Activated naive CD4-positive, alpha-beta T cell treated with anti-CD3 and anti-CD28 coated beads, Interleukin-2, amount 50 U/mL, for 16 hours (primary cell): ENCODE results near the gene C22orf39.
"Not testable (repeated sequence)": the region's sequence is repeated elsewhere in the genome, so short reads cannot be mapped to it uniquely, and the experiment has no call there.

Experiments used
- DNase-seq: peaks from one replicate; pipeline ENCODE4 v3.0.0-alpha.2; 2020

C22orf39 gene

DNA sequence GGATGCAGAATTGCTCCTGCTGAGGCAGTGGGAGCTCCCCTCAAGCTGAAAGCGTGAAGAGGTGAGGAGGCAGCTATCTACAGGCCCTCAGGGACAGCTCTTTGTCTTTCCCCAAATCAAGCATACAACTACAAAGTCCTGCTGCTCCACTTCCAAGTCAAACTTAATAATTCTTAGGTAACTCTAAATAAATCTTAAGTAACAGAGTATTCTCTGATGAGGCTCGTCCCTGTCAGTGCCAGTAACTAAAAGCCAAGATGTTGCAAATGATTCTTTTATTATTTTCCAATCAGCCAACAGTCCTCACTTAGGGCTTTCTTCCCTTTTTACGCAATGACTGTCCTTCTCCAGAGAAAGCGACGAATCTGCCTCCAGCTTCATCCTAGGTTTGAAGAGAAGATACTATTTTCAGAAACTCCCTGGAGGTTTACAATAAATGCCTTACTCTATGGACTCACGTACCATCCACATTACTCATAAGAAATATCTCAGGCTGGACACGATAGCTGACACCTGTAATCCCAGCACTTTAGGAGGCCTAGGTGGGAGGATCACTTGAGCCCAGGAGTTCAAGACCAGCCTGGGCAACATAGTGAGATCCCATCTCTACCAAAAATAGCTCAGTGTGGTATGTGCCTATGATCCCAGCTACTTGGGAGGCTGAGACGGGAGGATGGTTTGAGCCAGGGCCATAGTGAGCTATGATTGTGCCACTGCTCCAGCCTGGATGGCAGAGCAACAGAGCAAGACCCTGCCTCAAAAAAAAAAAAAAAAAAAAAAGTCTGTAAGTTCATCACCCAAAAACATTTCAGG lies 3.1 kb upstream of the C22orf39 start:
- no peak for DNase-seq

DNA sequence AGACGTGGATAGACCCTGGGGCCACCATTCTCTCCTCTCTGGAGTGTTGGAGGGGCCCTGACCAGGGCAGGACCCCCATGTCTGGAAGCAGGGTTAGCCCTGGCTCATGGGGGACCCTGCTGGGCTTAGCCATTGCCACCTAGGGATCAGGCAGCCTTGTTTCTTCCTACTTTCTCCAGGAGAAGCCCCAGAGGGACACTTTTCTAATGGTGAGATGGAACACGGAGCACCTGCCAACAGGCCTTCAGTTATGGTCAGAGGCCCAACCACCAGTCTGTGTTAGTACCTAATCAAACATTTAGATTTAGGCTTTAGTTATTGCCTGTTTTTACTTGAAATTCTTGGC lies 1.9 kb upstream of the C22orf39 start:
- DNase-seq, result no peak

DNA sequence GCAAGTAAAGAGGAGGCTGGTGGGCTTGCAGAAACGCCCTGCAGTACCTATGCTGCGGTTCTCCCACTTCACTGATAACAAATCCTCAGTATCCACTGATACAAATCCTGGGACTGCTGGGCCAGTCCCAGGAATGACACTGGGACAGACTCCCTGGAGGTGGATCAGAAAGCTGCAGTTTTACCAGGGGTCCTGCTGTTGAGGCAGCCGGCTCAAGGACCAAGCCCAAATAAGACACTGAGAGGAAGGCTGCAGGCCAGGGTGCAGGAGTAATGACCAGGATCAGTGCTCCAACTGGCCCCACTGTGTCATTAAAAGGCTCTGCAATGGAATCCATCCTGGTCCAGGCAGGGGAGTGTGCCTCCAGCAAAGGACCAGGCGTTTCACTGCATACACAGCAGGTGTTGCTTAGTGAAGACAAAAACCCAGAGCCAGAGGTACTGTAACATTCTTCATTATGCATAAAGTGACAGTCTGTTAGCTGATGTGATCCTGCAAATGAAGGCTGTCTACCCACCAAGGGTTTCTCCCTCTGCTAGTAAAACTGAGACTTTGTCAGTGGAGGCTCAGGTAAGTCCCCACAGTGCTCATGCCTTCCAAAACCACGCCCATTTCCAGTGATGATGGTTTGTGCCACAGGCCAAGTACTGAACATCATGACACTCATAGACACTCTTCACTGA lies 1.4 kb upstream of the C22orf39 start:
- DNase-seq, result peak; percentile 40

DNA sequence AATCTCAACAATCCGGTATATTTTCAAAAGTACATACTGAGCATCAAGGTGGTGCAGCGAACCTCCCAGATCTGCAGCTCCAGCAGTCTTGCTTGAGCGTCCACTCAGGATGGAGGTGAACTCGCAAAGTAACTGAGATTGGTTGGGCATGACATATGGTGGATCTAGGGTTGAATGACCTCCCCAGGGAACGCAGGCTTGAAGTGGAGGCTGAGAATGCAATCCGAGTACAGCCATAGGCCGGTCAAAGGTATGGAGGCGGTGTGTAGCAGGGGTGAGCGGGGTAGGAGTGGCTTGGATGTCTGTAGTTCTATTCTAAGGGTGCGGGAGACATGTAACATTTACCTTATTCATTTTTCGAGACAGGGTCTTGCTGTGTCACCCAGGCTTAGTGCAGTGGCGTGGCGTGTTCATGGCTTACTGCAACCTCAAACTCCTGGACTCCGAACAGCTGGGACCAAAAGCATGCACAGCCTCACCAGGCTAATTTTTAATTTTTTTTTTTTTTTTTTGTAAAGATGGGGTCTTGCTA lies 631 bp upstream of the C22orf39 start:
- no peak for DNase-seq

DNA sequence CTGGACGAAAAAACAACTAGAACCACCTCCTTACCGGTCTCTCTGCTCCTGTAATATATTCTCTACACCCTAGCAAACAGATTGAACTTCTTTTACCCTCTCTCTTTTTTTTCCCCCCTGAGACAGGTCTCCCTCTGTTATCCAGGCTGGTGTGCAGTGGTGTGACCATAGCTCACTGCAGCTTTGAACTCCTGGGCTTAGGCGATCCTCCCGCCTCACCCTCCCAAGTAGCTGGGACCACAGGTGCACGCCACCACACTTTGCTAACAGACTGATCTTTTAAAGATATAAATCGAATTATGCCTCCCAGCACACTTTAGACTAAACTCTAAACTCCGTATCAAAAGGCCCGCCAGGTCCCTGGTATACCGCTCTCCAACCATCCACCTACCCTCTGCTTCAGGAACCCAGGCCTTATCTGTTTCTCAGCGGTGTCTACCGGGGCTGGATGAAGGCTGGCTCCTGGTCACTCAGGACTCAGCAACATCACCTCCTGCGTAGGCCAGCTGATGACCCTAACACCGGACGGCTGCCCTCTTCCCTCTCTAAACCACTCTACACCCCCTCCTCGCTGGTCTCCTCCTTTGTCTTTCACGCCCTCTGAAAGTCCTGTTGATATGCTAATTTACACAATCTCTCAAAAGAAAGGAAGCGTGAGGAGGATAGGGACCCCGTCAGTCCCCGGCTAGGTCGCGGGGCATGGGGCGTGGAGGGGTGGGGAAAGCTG lies 745 bp downstream of the C22orf39 start:
- no peak for DNase-seq

DNA sequence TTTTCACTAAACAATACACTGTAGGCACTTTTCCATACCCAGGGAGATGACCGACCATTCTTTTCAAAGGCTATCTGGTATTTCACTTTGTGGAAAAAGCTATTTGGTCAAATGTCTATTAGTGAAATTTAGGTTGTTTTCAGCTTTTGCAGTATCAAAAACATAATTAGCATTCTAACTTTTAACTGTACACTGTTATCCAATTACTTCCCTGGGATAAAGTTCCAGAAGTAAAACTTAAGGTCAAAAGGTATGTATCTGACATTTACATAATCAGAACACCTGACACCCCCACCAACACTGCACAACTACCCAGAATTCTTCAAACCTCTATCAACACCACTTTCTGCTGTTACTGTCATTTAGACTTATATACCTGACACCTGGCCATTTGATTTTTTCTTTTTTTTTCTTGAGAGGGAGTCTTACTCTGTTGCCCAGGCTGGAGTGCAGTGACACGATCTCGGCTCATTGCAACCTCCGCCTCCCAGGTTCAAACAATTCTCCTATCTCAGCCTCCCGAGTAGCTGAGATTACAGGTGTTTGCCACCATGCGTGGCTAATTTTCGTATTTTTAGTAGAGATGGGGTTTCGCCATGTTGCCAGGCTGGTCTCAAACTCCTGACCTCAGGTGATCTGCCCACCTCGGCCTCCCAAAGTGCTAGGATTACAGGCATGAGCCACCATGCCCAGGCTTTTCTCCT lies 2.1 kb downstream of the C22orf39 start:
- not testable (repeated sequence) for DNase-seq

DNA sequence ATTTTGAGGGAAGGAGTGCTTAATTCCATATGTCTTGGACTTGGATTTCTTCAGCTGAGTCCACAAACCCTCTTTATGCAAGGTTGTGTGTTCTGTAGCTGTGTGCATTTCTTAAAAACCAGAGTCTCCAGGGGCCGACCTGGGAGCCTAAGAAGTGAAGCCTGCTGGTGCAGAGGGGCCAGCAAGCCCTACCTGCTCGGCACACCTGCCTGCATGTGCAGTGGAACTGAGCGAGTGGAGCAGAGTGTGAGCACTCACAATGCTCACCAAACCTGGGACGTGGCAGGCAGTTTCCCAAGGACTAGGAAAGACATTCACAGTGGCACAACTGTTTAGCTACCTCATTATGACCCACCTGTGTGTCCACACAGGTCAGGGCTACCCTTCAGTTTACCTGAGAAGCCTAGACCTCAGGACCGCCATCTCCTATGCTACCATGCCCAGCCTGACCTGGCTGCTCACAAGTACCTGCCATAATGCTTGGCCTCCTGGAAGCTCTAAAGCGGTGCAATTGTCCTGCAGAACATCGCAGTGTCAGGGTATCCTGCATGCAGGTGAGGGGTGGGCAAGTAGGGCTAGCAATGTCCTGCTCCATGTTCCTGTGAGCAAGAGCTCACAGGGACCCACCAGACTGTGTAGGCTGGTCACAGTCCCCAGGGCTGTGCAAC lies 3.8 kb downstream of the C22orf39 start:
- DNase-seq, result no peak

DNA sequence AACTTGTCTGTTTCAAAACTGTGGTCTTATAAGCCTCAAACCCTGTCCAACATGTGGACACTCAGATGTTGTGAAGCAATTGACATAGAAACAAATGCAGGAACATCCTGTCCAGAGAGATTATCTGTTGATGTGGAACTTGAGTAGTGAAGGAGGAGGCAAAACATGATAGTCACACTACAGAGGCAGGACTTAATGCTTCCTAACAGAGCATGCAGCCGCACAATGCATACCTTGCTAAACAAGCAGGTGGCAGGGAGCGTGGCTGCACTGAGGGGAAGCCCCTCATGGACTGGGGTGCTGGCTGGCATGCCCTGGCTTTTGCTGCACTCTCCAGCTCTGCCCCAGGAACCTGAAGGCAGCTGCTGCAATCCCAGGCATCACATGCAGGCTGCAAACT lies 5.3 kb downstream of the C22orf39 start:
- no peak for DNase-seq

DNA sequence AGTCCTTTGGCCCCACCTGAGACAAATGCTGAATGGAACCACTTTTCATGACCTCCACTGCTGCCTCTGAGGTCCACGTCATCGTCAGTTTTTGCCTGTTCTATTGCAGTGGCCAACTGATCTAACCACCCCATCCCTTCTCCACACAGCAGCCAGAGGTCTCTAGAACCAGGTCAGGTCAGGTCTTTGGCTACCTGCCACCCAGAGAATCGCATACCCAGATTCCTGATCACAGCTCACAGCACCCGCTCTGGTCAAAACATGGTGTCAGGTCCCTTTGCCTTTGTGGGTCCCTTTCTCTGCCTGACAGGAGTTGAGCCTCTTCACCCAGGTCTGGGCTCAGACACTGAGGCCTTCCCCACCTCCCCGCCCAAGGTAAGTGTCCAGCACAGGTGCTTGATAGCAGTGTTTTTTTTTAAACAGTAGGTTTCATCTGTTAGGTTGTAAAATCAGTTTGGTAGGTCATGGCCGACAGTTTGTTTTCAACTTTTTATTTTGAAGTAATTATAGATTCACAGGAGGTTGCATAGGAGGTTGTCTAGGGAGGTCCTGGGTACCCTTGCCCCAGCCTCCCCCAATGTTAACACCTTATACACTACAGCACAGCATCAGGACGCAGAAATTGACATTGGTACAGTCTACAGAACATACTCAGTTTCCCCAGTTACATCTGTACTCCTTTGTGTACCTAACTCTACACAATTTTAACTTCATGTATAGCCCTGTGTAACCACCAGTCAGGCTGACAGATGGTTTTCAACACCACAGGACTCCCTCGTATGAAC lies 6.9 kb downstream of the C22orf39 start:
- DNase-seq, result no peak

DNA sequence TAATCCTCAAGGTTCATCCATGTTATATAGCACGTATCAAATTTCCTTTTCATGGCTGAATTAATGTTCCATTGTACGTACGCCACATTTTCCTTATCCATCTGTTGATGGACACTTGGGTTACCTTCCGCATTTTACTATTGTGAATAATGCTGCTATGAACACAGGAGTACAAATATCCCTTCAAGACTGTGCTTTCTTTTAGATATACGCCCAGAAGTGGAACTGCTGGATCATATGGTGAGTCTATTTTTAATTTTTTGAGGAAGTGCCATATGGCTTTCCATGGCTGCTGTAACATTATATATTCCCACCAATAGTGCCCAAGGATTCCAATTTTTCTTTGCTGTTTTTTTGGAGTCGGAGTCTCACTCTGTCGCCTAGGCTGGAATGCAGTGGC lies 9.2 kb downstream of the C22orf39 start:
- DNase-seq, result no peak

DNA sequence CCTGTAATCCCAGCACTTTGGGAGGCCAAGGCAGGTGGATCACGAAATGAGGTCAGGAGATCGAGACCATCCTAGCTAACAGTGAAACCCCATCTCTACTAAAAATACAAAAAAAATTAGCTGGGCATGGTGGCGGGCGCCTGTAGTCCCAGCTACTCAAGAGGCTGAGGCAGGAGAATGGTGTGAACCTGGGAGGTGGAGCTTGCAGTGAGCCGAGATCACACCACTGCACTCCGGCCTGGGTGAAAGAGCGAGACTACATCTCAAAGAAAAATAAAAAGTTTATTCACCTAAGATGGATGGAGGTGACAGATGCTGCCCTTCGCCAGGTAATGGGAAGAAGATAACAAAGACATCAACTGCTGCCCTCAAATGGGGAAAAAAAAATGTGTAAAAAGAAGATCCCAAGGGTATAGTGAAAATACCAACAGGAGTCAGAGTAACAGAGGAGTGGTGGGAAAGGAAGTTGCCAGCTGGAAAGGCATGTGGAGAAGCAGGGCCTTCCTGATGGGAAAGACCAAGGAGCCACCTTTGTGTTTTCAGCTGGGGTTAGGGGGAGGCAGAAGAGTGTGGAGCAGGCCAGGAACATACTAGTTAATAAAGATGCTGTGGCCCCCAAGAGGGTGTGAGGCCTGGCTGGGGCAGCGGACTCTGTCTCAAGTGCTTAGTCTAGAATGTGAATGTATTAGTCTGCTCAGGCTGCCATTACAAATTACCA lies 10.9 kb downstream of the C22orf39 start:
- not testable (repeated sequence) for DNase-seq

DNA sequence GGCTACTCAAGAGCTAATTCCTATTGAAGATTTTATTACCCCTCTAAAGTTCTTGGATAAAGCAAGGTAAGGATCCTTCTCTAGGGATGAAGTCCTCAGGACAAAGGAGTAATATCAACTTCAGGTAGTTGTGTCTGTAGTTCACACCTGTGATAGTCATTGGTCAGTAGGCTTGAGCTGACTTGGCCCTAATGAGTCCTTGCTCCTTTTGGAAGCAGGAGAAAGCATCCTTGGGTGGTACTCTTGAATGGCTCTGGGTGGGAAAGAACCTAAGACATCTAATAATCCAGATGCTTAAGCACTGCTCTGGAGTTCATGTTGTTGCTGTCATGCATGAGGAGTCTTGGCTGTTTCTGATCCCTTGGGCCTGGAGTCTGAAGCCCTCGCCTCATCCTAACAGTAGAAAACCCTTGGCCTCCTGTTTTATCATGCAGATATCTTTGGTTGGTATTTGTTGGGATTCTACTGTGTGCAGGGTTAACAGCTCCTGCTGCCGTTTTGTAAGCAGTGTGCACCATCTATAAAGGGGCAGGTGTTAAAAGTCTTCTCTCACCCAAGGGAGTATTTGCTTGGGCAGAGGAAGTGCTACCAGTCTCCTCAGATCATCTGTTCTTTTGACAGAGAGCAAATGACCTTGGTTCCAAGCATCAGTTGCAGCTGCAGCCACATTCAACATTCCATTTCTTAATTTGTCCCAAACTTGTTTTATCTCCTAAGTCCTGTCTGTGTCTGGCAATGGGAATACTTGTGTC lies 12.5 kb downstream of the C22orf39 start:
- no peak for DNase-seq

DNA sequence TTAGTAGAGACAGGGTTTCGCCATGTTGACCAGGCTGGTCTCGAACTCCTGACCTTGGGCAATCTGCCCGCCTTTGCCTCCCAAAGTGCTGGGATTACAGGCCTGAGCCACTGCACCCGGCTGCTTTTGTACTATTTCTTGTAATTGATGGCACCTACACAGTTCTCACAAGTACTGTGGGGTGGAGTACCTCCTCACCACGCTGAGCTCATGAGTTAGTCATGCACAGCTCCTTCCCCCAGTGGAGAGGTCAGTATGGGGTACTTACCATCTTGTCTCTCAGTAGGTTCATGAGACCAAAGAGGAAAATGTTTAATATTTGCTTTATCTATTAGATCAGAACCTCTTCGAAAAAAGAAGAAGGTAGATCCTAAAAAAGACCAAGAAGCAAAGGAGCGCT lies 13.1 kb downstream of the C22orf39 start:
- no peak for DNase-seq

DNA sequence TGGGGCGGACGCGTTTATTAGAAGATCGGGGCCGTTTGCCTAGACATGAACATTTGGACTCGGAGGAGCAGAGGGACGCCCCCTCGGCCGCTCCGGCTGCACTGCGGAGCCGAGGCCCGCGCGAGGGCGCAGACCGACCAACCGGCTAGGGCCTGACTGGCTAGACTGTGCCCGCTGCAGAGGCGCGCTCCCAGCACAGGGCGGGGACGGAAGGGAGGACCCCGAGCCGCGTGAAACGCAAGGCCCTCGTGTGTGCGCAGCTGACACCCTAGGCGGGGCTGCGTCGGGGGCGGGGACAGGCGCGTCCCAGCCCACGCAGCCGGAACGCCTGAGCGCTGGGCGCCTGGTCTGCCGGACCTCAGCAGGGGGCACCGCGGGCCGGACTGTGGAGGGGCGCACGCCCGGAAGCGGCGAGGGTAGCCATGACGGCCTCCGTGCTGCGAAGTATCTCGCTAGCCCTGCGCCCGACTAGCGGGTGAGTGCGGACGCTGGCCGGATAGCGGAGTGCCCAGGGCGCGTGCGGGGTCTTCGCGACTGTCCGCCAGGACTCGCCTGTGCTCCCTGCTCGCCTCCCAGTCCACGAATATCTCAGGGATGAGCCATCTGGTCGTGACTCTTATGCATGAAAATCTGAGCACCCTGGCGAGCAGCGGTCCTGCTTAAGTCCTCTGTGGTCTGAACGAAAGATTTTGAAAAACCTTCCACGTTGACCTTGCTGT lies 15.2 kb downstream of the C22orf39 start, which contains the start of gene MRPL40:
TSS of gene MRPL40 (plus strand) at position 413 of the 719 bp plus-strand sequence. CDS start at position 423, 10 bp downstream.
- peak; percentile 92 for DNase-seq

DNA sequence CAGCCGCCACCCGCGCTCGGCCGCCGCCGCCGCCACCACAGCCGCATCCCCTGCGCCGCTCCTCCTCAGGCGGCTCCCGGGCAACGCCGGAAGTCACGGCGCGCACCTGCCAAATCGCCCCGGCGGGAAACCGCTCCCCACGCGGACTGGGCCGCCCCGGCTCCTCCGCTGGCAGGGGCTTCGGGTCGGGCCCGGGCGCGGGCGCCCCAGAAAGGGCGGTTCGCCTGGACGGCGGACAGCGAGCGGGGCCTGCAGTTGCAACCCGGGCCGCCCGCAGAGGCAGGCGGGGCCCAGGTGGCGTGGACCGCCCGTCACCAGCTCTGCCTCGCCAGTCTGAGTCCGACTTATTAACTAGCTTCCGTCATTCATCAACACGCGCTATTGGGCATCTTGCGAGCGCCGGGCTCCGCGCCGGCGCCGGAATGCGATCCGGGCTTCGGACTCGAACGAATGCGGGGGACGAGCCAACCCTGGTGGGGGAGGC lies 15.8 kb downstream of the C22orf39 start, which contains the start of gene HIRA:
TSS of gene HIRA (minus strand) at position 85 of the 484 bp plus-strand sequence. CDS start 257 bp downstream, outside the sequence.
- peak; percentile 85 for DNase-seq

DNA sequence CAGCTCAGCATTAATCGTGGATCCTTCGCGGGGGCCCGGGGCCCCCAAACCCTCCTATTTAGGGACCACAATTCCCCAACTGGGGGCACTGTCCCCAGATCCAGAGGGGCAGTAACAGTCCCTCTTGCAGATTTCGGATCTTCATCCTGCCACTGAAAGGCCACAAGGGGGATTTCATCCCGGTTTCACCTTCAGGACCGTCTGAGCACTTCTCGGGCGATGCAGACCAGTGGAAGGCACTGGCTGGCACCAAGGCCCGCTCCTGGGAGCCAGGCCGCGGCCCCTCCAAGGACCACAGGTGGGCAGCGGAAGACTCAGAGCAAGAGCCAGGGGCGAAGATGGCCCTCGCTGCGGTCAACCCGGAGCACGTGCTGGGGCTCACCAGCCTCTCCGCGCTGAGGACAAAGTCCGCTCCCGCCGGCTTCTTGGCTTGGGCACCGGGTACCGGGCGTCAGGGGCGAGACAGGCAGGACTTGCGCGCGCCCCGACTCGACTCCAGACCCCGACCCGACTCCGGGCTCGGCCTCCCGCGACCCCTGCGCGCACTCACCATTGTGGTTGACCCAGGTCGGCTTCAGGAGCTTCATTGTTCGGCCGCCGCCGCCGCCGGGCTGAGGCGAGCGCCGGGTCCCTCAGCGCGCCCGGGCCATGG lies 16.5 kb downstream of the C22orf39 start:
- peak; percentile 24 for DNase-seq

DNA sequence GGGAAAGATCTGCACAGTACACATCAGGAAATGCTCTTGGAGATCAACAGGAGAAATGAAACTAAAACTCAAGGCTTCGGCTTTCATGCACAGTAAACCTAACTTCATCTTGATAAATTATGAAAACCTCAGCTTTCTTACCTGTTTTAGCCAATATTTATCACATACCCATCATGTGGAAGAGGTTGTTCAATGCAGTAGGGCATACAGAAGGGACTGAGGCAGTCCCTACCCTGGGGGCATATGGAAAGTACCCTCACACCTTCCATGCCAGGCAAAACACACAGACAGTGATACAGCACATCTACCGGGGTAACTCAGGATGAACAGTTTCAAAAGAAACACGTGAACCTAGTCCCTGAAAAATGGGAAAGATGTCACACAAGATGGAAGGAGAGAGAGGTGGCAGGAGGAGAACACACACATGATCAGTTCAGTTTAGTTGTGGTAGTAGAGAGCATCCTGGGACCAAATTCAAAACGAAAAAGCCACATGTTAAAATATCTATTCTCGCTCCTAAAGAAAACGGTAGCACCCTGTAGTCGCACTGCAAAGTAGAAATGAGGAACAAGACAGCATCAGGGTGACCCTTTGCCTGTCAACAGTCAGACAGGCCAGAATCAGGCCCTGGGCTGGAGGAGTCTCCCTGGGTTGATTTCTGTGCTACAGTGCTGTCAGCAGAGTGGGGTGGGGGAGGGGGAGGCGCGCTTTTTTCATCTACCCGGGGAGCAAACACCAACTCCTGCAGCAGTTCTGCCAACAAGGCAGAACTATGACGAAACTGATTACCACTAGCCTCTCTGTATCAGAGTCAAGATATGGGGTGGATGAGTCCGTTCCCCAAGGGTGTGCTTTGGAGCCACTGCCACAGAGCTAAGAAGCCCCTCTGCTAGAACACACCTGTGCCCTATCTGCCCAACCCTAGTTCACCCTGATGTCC lies 17.3 kb downstream of the C22orf39 start:
- DNase-seq, result peak; percentile 37
